CD4-positive, alpha-beta T cell treated with Interferon alpha-2 for 1 hour (primary cell): Measurements from ENCODE around the gene CCDC12.

Source experiments
- DNase-seq, 2 donors: peaks; one replicate each; pipeline ENCODE4 v3.0.0-alpha.2; 2020 to 2022

Gene CCDC12

DNA sequence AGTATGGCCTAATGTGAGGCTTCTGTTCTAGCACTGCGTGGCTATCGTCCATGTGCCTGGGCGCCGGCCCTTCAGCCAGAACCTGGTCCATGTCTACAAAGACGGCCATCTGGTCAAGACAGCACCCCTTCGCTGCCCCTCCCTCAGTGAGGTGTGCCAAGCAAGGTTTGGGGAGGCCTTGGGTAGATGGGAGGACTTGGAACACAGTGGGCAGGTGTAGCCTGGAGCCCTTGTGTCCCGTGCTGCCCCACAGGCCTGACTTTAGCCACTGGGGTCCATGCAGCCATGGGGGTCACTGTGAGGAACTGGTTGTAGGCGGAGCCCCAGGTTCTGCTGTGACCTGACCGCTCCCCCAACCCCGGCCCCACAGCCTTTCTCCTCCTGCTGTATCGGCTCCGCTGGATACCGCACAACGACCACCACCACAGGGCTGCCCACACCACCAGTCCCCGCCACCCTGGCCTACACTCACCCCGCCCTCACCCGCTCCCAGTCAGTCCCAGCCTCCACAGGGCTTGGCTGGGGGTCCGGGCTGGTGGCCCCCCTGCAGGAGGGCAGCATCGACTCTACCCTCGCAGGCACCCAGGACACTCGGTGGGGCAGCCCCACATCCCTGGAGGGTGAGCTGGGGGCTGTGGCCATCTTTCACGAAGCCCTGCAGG, 19.5 kb upstream of the CCDC12 start:
- DNase-seq: no peak

DNA sequence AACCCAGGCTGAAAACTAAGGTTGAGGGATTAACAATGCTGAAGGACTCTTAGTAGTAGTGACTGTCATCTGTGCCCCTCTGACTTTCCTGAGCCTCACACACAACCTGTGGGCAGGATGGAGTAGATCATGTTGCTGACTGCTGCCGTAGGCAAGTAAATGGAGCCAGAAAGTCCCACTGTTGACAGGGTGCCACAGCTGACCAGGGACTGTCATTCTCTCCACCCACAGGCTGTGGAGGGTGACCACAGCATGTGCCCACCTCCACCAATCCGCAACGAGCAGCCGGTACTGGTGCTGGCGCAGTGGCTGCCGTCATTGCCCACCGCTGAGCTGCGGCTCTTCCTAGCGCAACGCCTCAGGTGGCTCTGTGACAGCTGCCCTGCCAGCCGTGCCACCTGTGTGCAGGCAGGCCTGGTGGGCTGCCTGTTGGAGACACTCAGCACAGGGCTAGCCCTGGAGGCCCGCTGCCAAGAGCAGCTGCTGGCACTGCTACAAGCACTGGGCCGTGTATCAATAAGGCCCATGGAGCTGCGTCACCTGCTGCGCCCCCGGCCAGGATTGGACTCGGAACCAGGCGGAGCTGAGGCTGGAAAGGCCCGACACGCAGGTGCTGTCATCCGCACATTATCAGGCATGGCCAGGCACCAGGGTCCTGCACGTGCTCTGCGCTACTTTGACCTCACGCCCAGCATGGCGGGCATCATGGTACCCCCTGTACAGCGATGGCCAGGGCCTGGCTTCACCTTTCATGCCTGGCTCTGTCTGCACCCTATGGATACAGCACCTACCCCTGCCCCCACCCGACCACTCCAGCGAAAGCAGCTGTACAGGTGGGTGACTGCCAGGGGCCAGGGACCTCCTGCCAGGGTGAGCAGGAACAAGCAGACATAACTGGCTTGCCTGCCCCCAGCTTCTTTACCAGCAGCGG, 18.5 kb upstream of the CCDC12 start:
- DNase-seq: no peak

DNA sequence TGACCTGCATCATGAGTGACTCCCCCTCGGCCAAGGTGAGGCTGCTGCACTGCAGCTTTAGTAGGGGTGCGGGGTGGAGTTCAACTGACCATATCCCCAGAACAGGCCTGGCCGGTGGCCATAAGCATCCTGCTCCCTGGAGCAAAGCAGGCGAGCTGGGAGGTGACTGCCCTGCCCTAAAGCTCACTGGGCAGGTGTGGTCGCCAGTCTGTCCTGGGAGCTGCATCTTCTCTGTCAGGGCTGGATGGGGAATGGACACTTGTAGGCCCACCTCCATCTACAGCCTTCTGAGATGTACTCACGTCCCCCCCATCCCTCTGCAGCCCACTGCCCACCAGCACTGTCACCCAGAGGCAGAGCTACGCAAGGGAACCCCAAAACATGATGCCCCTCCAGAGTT, 17.4 kb upstream of the CCDC12 start:
- DNase-seq: no peak

DNA sequence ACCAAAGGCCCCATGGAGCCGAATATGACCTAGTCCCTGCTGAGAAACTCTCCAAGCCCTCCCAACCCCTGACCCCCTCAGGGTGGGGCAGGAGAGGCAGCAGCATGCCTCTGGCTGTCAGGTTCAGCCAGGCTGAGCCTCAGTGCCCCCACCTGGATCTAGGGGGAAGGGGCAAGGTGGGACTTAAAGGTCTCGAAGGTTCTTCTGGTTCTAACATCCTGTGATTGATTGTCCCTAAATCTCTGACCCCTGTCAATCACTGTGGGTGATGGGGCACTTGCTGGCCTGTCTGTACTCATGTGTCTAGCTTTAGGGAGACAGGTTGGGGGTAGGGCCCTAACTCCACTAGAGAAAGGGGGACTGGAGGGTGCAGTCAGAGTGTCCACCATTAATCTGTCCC, 16.7 kb upstream of the CCDC12 start:
- DNase-seq: no peak

DNA sequence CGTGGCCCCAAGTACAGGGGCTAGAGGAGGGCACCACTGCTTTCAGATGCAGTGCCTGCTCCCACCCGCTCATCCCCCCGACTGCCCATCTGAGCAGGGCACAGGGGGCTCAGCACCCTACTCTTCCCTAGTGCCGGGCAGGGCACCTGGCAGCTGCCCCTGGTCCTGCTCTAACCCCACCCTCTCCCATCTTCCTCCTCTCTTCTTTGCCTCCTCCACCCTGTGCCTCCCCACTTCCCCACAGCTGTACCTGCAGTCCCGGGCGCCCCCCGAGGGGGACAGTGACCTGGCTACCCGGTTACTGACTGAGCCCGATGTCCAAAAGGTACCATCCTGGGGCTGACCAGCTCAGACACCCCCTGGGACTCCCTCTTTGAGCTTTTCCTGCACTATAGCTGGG, 15.7 kb upstream of the CCDC12 start:
- no peak for DNase-seq

DNA sequence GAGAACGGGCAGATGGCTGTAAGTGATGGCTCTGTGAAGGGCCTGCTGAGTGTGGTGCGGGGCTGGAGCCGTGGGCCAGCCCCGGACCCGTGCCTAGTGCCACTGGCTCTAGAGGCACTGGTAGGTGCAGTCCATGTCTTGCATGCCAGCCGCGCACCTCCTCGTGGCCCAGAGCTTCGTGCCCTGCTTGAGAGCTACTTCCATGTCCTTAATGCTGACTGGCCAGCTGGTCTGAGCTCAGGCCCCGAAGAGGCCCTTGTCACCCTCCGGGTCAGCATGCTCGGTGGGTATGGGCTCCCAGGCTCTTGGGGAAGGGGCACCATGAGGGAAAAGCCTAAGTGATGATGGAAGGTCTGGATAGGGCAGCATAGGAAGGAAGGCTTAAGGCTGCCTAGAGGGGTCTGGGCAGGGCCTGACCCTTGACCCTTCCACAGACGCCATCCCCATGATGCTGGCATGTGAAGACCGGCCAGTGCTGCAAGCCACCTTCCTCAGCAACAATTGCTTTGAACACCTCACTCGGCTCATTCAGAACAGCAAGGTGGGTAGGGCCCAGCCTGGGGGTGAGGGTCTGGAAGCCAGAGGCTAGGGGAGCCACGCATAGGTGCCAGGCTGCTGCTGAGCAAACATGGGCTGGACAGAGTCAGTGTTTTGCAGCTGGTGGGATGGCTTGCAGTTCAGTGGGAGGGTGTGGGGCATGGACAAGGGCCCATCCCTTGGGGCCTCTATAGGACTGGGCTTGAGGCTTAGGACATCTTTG, 15.0 kb upstream of the CCDC12 start:
- no peak for DNase-seq

DNA sequence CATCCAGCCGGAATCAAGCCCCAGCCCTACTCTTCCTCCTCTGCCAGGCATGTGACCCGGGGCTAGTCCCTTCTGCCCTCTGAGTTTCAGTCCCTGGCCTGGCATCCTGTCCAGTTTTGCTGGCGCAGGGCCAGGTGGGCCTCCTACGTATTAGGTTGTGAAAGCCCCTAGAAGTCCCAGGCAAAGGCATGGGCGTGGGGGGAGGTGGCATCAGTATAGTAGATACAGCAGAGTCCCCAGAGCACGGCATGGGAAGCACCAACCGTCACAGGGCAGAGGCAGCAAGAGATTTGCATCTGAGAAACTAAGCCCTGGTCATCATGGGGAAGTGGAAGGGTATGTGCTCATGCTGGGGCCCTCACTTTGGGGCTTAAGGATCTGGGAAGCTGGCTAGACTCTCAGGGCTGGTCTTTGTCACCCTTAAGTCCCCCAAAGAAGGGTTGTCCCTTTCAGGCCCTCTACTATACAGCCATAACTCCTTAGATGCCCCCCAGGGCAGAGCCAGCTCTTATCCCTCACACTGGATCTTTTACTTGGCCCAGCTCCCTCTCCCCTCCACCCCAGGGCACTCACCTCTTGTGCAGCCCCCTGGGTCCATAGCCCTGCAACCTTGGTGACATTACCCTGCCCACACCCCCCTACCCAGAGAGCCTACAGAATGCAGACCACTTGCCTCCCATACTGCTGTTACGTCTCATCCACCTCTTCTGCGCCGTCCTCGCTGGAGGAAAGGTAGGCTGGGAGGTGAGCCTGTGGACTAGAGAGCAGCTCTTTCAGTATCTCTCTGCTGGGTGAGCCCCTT, 14.2 kb upstream of the CCDC12 start:
- DNase-seq: peak in 1 of 2 donors; percentile 40

DNA sequence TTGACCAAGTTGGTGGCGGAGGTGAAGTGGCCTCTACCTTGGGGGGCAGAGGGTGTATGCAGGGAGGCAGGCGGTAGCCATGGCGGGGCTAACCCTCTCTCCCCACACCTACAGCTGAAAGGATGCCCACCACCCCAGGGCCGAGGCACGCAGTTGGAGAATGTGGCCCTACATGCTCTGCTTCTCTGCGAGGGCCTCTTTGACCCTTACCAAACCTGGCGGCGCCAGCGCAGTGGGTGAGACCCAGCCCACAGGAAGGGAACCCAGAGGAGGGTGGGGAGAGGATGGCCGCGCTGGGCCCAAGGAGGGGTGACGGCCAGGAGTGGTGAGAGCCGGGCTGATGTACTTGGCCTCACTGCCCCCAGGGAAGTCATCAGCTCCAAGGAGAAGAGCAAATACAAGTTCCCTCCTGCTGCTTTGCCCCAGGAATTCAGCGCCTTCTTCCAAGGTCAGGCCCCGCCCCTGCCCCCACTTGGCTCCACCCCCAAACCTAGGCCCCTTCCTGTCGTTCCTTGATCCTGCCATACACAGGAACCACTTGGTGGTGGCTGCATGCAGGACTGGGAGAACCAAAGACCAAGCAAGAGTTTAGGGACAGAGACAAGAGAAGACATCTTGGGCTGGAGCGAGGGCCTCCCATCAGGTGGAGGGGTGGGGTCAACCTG, 12.7 kb upstream of the CCDC12 start:
- no peak for DNase-seq

DNA sequence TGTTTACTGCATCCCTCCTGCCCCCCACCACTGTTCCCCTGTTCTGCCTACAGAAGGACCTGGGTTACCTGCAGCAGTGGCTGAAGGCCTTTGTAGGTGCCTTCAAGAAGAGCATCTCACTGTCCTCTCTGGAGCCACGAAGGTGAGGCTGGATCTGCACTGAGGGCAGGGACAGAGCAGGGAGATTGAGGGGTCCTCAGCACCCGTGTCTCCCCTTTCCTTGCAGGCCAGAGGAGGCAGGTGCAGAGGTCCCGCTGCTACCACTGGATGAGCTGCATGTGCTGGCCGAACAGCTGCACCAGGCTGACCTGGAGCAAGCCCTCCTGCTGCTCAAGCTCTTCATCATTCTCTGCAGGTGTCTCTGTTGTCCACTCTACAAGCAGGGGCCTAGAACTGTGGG, 12.1 kb upstream of the CCDC12 start:
- no peak for DNase-seq

DNA sequence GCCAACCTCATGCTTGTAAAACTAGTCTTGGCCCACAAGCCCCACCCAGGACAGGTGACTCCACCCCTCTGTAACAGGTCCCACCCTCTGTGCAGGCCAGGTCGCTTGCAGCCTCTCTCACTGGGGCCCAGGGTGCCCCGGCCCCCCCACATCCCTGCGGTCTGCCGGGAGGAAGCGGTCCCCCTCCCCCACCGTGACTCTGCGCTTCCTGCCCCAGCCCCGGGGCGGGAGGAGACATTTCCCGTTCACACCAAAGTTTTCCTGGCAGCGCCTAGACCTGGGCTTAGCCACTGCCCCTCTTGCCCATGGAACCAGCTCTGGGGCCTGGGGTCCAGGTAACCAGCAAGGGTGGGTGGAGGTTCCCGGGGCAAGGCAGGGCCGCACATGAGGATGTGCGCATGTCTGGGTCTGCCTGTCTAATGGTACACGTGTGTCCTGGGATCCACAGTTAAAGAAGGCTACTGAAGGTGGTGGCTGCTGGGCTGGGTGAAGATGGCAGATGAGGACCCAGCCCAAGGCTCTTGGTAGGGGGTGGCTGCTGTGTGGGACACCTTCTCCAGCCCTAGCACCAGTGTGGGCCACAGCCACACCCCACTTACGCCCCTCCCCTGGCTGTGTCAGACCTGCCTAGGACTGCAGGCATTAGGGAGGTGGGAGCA, 11.3 kb upstream of the CCDC12 start:
- DNase-seq: peak; percentile 90 to 94

DNA sequence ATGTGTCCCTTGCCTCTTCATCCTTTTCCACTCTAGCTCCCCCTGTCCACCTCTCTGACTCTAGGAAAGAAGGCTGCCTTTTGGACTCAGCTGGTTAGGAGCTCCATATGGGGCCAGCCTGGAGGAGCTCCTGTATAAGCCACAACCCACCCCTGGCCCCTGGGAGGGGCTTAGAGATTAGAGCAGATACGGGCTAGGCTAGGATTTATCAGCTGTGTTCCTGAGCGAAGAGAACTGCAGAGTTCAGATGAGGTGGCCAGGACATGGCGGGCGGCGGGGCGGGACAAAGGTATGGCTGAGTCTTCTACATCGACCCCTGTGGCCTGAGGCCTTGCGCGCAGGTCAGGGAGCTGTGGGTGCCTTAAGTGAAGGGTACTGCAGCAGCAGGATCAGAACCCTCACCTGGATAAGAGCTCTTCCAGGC, 10.8 kb upstream of the CCDC12 start:
- DNase-seq: no peak

DNA sequence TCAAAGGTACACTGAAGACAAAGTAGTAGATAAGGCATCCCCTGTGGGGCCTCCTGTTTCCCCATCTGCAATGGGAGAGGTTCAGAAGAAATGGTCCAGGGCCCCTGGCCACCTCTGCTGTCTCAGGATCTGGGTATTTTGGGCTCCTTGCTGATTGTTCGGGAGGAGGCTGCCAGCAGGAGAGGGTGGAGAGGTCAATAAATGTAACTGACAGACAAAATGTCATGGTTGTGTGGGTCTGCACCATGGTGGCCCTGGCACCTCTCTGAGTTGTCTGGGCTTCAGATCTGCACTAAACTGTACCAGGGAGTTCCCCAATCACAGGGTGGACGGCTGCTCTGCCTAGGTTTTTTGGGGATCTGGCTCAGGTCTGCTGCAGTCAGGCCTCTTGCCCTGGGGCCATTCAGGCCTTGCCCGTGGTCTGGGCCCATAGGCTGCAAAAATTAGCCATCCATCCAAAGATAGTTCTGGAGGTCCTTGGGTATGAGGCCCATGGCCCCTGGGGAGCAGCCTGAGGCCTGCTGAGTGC, 10.3 kb upstream of the CCDC12 start:
- no peak for DNase-seq

DNA sequence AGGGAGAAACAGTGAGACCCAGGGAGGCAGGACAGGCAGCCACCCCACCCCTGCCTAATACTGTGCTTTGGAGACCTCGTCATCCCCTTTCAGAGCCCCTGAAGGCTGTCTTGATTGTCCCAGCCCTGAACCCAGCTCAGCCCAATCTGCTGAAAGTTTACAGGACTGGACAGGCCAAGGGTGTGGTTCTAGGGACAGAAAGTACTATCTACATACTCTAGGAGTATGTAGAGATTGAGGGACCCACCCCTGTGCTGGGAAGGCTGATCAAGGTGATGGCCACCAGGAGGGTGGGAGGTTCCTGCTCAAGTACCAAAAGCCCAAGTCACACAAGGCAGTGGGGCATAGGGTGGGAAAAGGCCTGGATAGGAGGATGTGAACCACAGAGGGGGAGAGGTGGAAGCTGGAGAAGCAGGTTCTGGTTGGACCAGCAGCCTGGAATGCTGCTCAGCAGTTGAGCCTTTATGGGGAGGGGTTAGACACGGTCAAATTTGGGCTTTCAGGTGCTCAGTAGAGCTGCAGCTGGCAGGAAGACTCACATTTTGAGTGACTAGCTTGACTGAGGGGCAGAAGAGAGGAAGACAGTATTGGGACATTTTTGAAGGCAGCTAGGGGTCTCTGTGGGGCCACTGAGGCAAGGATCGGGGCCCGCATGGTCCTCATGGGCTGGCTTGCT, 9.6 kb upstream of the CCDC12 start:
- DNase-seq: no peak

DNA sequence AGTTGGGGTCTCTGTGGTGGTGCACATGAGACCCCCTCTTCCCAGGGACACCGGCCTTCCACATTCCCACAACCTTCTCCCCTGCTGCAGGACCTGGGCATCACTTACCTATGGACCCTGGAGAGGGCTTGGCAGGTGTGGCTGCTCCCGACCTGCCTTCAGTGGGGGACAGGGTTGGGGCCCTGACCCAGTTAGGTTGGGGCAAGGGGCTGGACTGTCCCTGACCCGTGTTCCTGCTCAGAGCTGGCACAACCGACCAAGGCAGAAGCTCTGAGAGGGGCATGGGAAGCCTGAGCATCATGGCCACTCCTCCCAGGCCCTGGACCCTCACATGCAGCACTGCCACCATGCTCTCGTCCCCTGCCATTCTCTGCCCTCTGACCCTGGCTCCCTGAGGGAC, 9.0 kb upstream of the CCDC12 start:
- no peak for DNase-seq

DNA sequence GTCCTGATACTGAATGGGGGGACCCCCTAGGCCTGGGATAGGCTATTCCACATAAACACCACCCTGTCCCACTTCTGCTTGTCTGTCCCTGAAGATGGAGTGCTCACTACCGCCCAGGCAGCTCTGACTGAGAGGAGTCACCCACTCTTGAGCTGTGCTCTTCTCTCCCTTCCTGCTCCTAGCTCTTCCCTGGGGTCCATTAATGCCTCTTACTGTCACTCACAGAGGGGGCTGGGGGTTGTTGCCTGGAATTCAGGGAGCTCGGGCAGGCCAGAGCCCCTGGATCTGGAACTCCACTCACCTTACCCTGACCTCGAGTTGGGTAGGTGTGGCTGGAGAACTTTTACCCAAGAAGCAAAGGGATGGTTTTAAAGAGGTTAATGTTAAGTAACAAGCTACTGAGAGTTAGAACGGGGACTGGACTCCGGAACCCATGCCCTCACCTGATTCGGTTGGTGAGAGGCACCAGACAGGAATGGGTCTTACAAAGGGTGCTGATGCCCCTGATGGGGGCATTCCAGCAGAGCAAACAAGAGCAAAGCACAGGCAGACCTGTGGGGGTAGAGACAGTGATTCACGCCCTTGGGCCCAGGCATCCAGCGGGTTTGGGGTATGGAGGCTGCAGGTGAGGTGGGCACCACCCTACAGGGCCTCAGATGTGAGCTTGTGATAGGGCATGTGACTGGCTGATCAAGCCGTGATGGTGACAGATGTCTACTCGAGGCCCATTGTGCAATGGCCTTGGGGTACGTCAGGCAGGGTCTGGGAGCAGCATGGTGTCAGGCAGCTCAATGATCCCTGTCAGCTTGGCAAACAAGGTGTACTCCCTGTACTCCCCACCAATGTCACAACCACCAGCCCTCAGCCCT, 8.3 kb upstream of the CCDC12 start:
- DNase-seq: no peak

DNA sequence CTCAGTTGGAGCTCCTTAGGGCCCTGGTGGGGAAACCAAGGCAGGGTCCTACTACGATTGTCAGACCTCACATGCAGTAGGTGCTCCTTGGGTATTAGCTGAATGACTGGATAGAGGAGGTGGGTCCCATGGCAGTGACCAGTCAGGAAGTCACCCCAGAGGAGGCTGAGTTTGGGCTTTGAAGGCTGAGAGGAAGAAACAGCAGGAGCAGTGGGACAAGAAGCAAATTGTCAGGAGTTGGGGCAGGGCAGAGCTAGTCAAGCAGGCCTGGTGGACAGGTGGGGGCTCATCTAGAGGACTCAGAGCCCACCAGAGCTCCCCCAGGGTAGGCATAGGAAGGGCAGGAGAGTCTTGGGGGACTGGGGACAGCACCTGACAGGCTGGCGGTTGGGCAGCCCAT, 6.0 kb upstream of the CCDC12 start:
- no peak for DNase-seq

DNA sequence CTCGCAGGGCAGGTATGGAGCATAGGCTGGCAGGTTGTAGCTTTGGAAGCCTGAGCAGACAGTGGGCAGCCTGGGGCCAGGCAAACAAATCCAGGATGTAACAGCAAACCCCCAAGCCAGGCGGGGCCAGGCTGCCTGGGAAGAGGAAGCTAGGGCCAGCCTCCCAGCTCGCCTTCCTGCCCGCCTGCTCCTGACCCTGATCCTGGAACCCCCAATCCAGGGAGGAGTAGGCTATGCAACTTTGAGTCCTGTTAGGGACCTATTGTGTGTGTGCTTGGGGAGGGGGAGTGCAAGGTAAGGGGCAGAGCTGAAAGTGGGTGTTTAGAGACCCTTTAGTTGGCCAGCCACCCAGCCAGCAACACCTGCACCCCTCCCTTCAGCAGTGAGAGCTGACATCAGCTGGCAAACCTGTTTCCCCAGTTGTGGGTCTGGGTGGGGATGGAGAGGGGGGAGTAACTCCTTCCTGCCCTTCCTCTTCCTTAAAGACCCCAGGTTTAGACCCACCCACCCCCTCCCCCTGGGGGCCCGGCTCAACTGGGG, 5.5 kb upstream of the CCDC12 start:
- no peak for DNase-seq

DNA sequence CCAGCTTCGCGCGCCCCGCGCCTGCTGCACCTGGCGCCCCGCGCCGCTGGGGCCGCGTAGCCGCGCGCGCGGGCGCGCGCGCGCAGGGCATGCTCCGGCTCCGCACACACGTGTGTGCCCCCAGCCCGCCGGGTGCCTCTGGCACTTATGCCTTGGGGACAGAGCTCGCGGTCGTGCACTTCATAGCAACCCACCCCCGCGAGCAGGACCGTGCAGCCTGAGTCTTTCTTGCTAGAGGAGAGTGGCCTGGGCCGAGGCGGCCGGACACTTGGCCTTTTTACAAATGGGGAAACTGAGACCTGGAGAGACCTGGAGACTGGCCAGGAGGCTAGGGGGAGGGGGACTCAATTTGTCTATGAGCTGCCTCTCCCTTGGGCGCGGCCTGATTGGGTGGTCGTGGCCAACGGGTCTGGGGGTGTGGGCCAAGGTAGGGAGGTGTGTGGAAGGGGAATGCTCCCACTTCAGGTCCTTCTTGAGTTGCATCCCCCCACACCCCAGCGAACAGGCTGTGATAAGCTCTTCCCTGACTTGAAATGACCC, 3.5 kb upstream of the CCDC12 start:
- no peak for DNase-seq
